Stimulated activated CD8-positive, alpha-beta memory T cell treated with anti-CD3 and anti-CD28 coated beads, Interleukin-7, amount 100 ng/mL, for 1 hour (primary cell): ENCODE measurements around the gene CASZ1.

Source experiments
- DNase-seq, 2 donors: peaks; one replicate each; pipeline ENCODE4 v3.0.0-alpha.2; 2020; ENCODE audit warnings: low read depth in 2 of 2

The CASZ1 gene

GRCh38 chr1:10796029-10796944, at the start of gene CASZ1:
TSS of gene CASZ1 (minus strand) at chr1:10796646. CDS start at chr1:10693889, 102,757 bp downstream.
- DNase-seq = no peak

DNA sequence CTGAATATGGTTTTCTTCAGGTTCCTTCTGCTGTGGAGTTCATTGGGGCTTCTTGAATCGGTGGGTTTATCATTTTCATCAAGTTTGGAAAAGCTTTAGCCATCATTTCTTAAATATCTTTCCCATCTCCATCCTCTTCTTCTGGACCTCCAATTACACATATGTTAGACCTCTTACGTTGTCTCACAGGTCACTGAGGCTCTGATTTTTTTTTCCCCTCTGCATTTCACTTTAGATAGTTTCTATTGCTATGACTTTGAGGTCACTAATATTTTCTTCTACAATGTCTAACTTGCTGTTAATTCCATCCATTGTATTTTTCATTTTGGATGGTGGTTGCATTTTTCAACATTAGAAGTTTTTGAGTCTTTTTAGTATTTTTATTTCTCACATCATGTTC, 47.3 kb upstream of the CASZ1 start:
- no peak for DNase-seq

- DNase-seq = no peak
Observed at GRCh38 chr1:10841118-10841517, 44.7 kb upstream of the CASZ1 start.

GRCh38 chr1:10839188-10839770, 42.8 kb upstream of the CASZ1 start:
- no peak for DNase-seq

DNA sequence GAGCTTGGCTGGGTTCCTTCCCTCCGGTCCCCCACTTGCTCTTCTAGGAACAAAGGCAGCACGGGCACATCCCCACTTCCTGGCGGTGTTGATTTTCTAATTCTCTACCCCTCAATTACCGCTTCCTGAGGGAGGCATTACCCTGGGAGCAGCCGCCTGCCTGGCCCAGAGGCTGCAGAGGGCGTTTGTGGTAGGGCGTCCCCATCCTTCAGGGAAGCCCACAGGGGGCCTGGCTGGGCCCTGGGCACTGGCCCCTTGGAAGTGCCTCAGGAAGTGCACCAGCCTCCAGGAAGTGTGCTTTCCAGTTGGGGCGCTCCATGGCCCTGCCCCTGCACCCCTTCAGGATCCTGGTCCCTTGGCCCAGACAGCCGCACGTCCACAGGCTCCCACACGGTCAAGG, 42.1 kb upstream of the CASZ1 start:
- DNase-seq = no peak

DNA sequence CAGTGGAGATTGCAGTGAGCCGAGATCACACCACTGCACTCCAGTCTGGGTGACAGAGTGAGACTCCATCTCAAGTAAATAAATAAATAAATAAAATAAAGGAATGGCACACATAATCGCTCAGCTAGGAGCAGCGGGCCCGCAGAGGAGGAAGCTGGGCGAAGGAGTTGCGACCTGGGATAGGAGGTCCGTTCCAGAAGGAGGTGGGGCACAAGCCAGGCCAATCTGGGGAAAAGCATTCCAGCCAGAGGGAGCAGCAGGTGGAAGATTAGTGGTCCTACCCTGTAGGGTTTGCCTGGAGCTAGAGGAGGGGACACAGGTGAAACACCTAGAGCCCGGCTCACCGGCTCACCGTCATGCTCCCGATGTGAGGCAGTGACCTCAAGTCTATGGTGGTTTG, 40.3 kb upstream of the CASZ1 start:
- DNase-seq = no peak

DNA sequence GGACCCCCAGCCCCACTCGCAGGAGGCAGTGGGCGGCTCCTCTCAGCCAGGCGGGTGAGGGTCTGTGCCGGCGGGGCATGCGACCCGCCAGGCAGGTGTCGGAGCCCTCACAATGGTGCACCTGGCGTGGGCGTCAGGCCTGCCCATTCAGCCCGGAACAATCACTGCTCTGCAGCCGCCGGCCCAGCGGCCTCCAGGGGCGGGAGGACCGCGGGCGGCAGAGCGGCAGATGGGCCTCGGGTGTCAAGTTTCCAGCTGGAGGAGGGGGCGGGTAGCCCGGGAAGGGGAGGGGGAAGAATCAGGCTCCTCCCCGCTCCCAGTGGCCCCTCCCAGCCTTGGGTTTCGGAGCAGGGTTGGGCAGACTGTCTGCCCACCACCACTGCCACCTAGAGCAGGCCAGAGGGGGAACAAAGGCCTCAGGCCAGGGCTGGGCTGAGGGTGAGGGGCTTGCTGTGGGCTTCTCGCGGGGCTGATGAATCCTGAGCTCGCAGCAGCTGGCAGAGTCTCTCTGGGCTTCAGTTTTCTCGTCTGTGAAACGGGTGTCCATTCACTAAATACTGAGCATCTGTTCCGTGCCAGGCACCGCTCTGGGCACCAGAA, 39.5 kb upstream of the CASZ1 start:
- DNase-seq = no peak

DNA sequence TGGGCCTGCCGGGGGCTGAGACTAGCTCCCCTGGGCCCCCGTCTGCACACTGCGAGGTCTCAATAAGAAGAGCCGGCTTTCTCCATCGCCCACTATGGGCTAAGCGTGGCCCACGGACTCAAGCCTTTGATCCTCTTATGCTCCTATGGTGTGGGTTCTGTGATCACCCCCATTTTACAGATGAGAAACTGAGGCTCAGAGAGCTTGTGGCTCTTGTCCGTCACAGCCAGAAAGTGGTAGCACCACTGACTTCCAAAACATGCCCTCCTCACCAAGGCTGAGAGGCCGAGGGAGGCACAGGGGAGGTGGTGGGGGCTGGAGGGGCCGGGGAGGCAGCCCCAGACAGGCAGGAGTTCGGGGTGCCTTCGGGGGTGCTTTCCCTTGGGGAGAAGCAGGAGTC, 39.0 kb upstream of the CASZ1 start:
- DNase-seq = no peak

GRCh38 chr1:10834770-10835412, 38.4 kb upstream of the CASZ1 start:
- no peak for DNase-seq

DNA sequence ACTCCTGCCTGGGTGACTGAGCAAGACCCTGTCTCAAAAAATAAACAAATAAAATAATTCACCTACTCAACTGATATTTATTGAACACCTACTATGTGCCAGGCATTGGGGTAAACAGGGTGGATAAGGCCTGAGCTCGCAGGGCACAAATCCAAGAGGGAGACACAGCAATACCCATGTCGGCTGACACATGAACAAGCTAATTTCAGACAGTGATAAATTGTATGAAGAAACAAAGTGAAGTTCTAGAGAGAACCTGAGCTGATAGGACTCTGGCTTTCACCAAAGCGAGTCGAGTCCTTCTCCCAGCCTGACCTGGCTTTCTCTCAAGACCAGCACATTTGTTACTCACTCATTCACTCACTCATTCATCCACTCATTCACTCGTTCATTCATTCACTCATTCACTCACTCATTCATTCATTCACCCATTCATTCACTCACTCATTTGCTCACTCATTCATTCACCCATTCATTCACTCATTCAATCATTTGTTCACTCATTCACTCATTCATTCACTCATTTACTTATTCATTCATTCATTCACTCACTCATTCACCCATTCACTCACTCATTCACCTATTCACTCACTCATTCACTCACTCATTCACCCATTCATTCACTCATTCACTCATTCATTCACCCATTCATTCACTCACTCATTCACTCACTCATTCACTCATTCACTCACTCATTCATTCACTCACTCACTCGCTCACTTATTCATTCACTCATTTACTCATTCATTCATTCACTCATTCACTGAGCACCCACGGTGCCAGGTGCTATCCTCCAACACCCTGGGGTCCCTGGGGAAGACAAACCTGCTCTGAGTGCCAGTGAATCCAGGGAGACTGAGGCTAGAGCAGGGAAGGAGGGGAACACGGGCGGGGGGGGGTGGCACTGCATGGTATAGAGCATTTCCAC, 37.4 kb upstream of the CASZ1 start:
- no peak for DNase-seq

DNA sequence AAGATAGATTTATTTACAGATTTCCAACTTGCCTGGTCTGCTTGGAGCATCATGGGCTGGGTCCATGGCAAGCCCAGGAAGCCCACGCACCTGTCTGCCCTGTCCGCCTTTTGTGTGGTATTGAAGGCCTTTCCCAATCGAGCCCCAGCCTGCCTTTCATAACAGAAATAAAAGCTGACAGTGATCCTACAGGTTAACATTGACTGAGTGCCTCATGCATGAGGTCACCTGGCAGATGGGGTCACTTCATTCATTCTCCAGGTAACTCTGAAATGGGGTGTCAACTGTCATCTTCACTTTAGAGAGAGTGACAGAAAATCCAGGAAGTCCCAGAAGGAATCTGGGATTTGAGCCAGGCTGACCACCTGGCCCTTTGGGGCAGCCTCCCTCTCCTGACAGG, 36.3 kb upstream of the CASZ1 start:
- DNase-seq = no peak

DNA sequence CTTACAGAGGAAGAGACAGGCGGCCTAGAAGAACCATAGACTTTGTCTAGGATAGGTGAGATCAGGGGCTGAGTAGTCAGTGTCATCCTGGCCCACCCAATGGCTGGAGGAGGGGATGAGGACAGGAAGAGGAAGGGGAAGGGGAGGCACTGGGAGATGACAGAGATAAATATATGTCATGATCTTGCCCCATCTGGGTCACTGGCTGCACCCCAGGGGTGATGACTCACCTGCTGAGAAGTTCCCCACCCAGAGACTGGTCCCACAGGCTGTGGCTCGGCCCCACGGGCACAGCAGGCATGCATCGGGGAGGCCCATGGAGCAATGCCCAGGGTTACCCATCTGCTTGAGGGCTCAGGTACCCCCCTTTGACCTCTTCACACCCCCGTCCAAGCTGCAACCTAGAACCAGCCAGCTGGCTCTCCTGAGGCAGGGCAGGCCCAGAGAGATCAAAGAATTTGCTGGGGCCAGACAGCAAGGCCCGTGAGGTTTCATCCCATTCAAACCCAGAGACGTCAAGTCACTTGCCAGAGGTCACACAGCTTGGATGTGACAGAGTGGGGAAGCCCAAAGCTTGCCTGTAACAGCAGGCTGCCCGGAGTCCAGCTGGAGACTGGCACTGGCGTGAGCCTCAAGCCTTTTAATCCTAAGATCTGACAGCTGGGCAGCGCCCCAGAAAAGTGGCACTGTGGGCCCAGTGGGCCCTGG, 34.7 kb upstream of the CASZ1 start:
- no peak for DNase-seq

DNA sequence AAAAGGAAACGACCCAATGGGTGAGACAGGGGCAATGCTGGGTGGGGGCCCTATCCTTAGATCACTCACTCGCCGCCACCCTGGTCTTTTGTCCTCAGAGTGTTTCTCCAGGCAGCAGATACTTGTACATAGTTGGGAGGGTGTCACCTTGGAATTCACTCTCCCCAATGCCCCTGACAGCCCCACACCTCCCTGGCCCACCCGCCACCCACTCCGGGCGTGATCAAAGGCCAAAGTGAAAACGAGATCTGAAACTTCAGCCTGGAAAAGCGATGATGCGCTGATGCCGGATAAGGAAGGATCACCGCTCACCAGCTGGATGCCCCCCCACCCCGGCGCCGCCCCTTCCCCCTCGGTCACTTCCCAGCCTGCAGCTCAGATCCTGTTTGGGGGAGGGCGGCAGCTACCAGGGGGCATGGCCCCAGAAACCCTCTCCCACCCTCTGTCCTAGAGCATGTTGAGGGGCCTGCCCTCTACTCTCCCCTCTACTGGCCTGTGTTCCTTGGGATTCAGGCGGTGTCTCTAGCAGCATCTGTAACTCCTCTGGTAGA, 33.6 kb upstream of the CASZ1 start:
- DNase-seq = no peak

DNA sequence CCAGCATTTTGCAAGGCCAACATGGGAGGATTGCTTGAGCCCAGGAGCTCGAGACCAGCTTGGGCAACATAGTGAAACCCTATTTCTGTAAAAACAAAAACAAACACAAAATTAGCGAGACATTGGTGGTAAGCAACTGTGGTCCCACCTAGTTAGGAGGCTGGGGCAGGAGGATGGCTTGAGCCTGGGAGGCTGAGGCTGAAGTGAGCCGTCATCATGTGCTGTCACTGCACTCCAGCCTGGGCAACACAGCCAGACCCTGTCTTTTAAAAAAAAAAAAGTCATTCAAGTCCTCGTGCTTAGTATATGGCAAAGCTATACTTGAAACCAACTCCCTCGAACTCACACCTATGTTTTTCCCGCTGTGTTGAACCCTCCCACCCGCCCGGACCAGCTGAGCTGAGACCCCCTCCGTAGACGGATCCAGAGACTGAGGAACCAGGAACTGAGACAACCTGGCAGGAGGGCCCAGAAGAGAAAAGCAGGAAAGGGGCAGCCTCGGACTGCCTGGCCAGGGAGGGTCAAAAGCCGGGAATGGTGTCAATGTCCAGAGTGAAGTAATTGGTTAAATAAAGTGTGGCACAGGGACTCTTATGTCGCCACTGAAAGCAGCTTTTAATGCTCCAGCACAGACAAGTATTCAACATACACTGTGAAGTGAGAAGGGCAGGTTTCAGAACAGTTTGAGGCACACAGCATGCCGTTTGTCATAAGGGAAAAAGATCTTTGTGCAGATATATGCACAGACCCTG, 32.8 kb upstream of the CASZ1 start:
- no peak for DNase-seq

DNA sequence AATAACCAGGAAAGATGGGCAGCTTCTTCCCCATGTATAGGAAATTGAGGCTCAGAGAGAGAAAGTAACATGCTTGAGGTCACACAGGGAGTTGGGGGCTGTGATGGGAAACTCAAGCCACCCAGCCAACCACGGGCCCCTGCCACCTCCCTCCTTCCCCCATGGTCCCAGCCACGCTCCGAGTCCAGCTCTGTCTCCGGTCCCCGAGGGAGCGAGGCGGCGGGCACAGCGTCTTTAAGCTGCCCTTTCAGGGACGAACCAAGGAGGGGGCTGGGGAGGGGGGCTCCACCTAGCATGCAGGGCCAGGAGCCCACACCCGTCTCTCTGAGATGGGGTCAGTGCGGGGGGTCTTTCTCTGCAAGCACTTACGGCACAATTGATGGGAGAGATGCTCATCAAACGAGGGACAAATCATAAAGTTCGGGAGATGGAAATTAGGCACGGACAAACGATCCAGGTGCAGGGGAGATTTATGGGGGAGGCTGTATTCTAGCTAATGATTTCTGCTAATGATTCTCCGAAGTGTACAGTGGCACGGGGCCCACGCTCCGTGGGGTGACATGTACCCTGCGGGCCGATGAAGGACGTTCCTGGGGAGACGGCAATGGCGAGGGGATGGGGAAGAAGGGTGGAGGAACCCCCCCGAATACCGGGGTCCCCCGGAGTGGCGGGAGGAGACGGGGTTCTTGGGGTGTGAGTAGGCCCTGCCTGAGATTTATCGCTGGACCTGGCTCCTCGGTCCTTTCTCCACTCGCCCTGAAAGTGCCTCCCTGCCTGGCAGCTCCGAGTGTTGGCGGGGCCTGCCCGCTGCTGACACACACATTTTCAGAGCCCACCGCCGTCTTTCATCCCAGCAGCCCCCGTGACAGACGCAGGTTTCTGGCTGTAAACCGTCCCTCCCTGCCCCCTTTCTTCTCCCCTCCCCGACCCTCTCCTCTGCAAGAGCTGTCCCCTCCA, 31.2 kb upstream of the CASZ1 start:
- DNase-seq = no peak

- DNase-seq = no peak
Observed at GRCh38 chr1:10825592-10825991, 29.1 kb upstream of the CASZ1 start.

DNA sequence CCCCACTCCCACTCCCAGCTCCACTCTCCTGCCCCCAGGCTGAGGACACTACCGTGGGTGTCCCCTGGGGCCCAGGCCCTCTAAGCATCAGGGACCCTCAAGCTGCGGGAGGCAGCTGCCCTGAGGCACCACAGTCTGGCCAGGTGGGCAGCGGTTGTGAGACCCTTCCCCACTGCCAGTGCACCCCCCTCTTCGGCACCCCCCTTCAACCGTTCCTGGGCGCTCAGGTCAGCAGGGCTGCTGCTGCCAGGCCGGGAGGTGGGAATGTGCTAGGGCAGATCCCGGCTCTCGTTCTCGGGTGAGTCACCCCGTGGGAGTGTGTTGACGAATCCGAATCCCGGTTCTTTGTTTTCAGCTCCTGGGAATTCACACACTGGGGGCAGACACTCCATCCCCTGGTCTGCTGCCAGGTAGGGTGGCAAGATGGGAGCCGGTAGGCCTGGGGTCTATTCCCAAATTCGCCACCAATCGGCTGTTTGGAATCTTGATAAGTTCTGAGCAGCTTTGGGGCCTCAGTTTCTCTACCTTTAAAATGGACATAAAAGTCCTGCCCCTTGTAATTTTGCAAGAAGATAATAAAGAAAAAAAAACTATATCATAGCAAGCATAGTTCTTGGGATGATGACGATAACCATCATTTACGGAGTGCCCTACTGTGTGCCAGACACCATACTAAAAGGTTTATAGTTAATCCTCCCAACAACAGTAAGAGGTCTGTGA, 28.5 kb upstream of the CASZ1 start:
- DNase-seq = no peak

- no peak for DNase-seq
Observed at GRCh38 chr1:10823000-10823401, 26.6 kb upstream of the CASZ1 start.
